Measurements from ENCODE around the gene HRH3.

The HRH3 gene

GRCh38 chr20:62219992-62220665, at the start of gene HRH3:
TSS of gene HRH3 (minus strand) at chr20:62220278. CDS start at chr20:62219970, 308 bp downstream.
- peak; percentile 82 for TF ChIP-seq REST (IDR thresholded peaks at IDR 0.05; ENCODE audit: low read depth)
- no peak for TF ChIP-seq USF1 (IDR thresholded peaks at IDR 0.05)
- TF ChIP-seq TAF1 (IDR thresholded peaks at IDR 0.05; ENCODE audit: low read depth) = no peak
- peak; percentile 51; the same call in 1 of the 2 replicates for TF ChIP-seq MAX (IDR thresholded peaks at IDR 0.05)
- peak; percentile 76 for TF ChIP-seq ZBTB7A (IDR thresholded peaks at IDR 0.05; ENCODE audit: low read depth)
- peak; percentile 44; the same call in 1 of the 2 replicates for TF ChIP-seq NFIC (IDR thresholded peaks at IDR 0.05)

- TF ChIP-seq CREB1 (IDR thresholded peaks at IDR 0.05; ENCODE audit: low read depth) (no peak), TCF12 (IDR thresholded peaks at IDR 0.05; ENCODE audit: low read depth) (no peak), RAD21 (IDR thresholded peaks at IDR 0.05; ENCODE audit: low read depth) (no peak), TEAD4 (IDR thresholded peaks at IDR 0.05) (no peak), ZBTB7A (IDR thresholded peaks at IDR 0.05; ENCODE audit: low read depth) (no peak), TAF1 (IDR thresholded peaks at IDR 0.05; ENCODE audit: low read depth) (no peak), USF1 (IDR thresholded peaks at IDR 0.05) (no peak), YY1 (IDR thresholded peaks at IDR 0.05; ENCODE audit: low read depth) (no peak)
Measured at GRCh38 chr20:62269871-62270270, 49.8 kb upstream of the HRH3 start.

GRCh38 chr20:62269378-62269777, 49.3 kb upstream of the HRH3 start:
- TF ChIP-seq MAX (IDR thresholded peaks at IDR 0.05) (no peak), TAF1 (IDR thresholded peaks at IDR 0.05; ENCODE audit: low read depth) (no peak), EP300 (IDR thresholded peaks at IDR 0.05; ENCODE audit: borderline replicate concordance) (no peak), USF1 (IDR thresholded peaks at IDR 0.05) (no peak), CREB1 (IDR thresholded peaks at IDR 0.05; ENCODE audit: low read depth) (no peak), CEBPB (IDR thresholded peaks at IDR 0.05) (no peak), ZBTB7A (IDR thresholded peaks at IDR 0.05; ENCODE audit: low read depth) (no peak), TEAD4 (IDR thresholded peaks at IDR 0.05) (no peak), TCF12 (IDR thresholded peaks at IDR 0.05; ENCODE audit: low read depth) (no peak), FOXM1 (IDR thresholded peaks at IDR 0.05; ENCODE audit: borderline replicate concordance, low read depth) (no peak)

GRCh38 chr20:62268228-62268900, 48.3 kb upstream of the HRH3 start:
- TF ChIP-seq EP300 (IDR thresholded peaks at IDR 0.05; ENCODE audit: borderline replicate concordance) (no peak), EGR1 (IDR thresholded peaks at IDR 0.05) (no peak), RAD21 (IDR thresholded peaks at IDR 0.05; ENCODE audit: low read depth) (no peak), FOXM1 (IDR thresholded peaks at IDR 0.05; ENCODE audit: borderline replicate concordance, low read depth) (no peak), TEAD4 (IDR thresholded peaks at IDR 0.05) (no peak), CREB1 (IDR thresholded peaks at IDR 0.05; ENCODE audit: low read depth) (no peak), TCF12 (IDR thresholded peaks at IDR 0.05; ENCODE audit: low read depth) (no peak), NFIC (IDR thresholded peaks at IDR 0.05) (no peak), MAX (IDR thresholded peaks at IDR 0.05) (no peak), TAF1 (IDR thresholded peaks at IDR 0.05; ENCODE audit: low read depth) (no peak), USF1 (IDR thresholded peaks at IDR 0.05) (no peak), REST (IDR thresholded peaks at IDR 0.05; ENCODE audit: low read depth) (no peak)

GRCh38 chr20:62267543-62267942, 47.5 kb upstream of the HRH3 start:
- TF ChIP-seq TCF12 (IDR thresholded peaks at IDR 0.05; ENCODE audit: low read depth) (no peak), USF1 (IDR thresholded peaks at IDR 0.05) (no peak), TAF1 (IDR thresholded peaks at IDR 0.05; ENCODE audit: low read depth) (no peak), EP300 (IDR thresholded peaks at IDR 0.05; ENCODE audit: borderline replicate concordance) (no peak), FOXM1 (IDR thresholded peaks at IDR 0.05; ENCODE audit: borderline replicate concordance, low read depth) (no peak), REST (IDR thresholded peaks at IDR 0.05; ENCODE audit: low read depth) (no peak), ZBTB7A (IDR thresholded peaks at IDR 0.05; ENCODE audit: low read depth) (no peak), YY1 (IDR thresholded peaks at IDR 0.05; ENCODE audit: low read depth) (no peak), CREB1 (IDR thresholded peaks at IDR 0.05; ENCODE audit: low read depth) (no peak)

Data from Ishikawa (cell line).